Urinary bladder (tissue), 4 donors: ENCODE measurements around the gene NR1D2. TPM values are rescaled to one million over a fixed set of nuclear protein-coding genes. Genes with fewer than 3 reads are reported as not detected.
A peak's percentile ranks its signal among the peaks of the same experiment; 100 is the strongest.
"Not testable (repeated sequence)": the region's sequence is repeated elsewhere in the genome, so short reads cannot be mapped to it uniquely, and the experiment has no call there.

Source experiments
- DNase-seq: peaks from one replicate; pipeline ENCODE4 v3.0.0-alpha.2; 2015; ENCODE audit errors: extremely low spot score
- H3K27ac ChIP-seq: one replicate; pipeline ENCODE4 v1.5.1; 2013; ENCODE audit warnings: low read depth, mild to moderate bottlenecking, moderate library complexity
- H3K36me3 ChIP-seq: one replicate; pipeline ENCODE4 v1.6.1; 2013; ENCODE audit warnings: mild to moderate bottlenecking, moderate library complexity; ENCODE audit not compliant: insufficient read depth
- H3K4me1 ChIP-seq: one replicate; pipeline ENCODE4 v1.6.1; 2013; ENCODE audit warnings: mild to moderate bottlenecking, moderate library complexity; ENCODE audit not compliant: insufficient read depth
- H3K4me3 ChIP-seq: one replicate; pipeline ENCODE4 v1.5.1; 2013; ENCODE audit warnings: low read depth, low read length
- WGBS: extraction: QIAGEN DNeasy Blood & Tissue Kit; methylation state at CpG from one replicate; pipeline ENCODE4 v1.1.7; 2013; 5-methylcytosine and 5-hydroxymethylcytosine counted together
- polyA plus RNA-seq: library from polyadenylated mRNA; stranded (reverse); fragments of 200-250 nt; gene quantifications from one replicate; pipeline ENCODE4 v1.2.3, GENCODE V29; 2013
- total RNA-seq: library from RNA; depleted of rRNA; stranded (reverse); fragments of >200 nt; gene quantifications from one replicate; pipeline ENCODE4 v1.2.3, GENCODE V29; 2014
- donor health status: healthy with polysubstance abuse.
- donor health status: healthy.

NR1D2 gene
- 64.0 TPM for total RNA-seq
- 16.6 TPM for polyA plus RNA-seq

GRCh38 chr3:23944861-23945662 lies at the start of gene NR1D2:
Gene NR1D2 (plus strand): TSS chr3:23945286. CDS start chr3:23945579, 293 bp downstream.
- H3K4me3 ChIP-seq = peak within 1 kb of the TSS; percentile 98
- H3K36me3 ChIP-seq = no peaks in the 10 kb centered on the region
- peaks cover 2% of the 10 kb centered on the region for H3K4me1 ChIP-seq
- under 1% methylated on average over 88 of the region's 88 CpGs for WGBS
- DNase-seq = no peak
- peak within 1 kb of the TSS; percentile 98 for H3K27ac ChIP-seq

GRCh38 chr3:23900744-23901143 lies 44.3 kb upstream of the NR1D2 start:
- 84% methylated on average over 6 of the region's 6 CpGs for WGBS
- DNase-seq = no peak
- no peaks in the 10 kb centered on the region for H3K4me1 ChIP-seq
- no peak overlapping the region for H3K4me3 ChIP-seq
- H3K27ac ChIP-seq = no peak overlapping the region
- H3K36me3 ChIP-seq = peaks cover 2% of the 10 kb centered on the region

GRCh38 chr3:23904545-23904944 lies 40.5 kb upstream of the NR1D2 start:
- no peak for DNase-seq
- H3K4me1 ChIP-seq = no peaks in the 10 kb centered on the region
- H3K36me3 ChIP-seq = peaks cover 2% of the 10 kb centered on the region
- no peak overlapping the region for H3K4me3 ChIP-seq
- no peak overlapping the region for H3K27ac ChIP-seq

- no peak for DNase-seq
- WGBS = 90% methylated on average over 7 of the region's 7 CpGs
- Histone ChIP-seq H3K4me3 (no peak overlapping the region), H3K4me1 (no peaks in the 10 kb centered on the region), H3K27ac (no peak overlapping the region), H3K36me3 (peaks cover 5% of the 10 kb centered on the region)
These were observed 35.7 kb upstream of the NR1D2 start for GRCh38 chr3:23909341-23909740.

GRCh38 chr3:23911397-23911796 lies 33.7 kb upstream of the NR1D2 start:
- Histone ChIP-seq H3K36me3 (peaks cover 5% of the 10 kb centered on the region), H3K4me1 (no peaks in the 10 kb centered on the region), H3K4me3 (no peak overlapping the region), H3K27ac (no peak overlapping the region)
- no peak for DNase-seq
- WGBS = 96% methylated on average over 2 of the region's 2 CpGs

- DNase-seq, H3K36me3 ChIP-seq: not testable (repeated sequence)
- 88% methylated on average over 3 of the region's 3 CpGs for WGBS
These were observed 32.8 kb upstream of the NR1D2 start for GRCh38 chr3:23912335-23912734.

GRCh38 chr3:23913182-23913581 lies 31.9 kb upstream of the NR1D2 start:
- H3K4me1 ChIP-seq = no peaks in the 10 kb centered on the region
- no peak overlapping the region for H3K27ac ChIP-seq
- peaks cover 5% of the 10 kb centered on the region for H3K36me3 ChIP-seq
- H3K4me3 ChIP-seq = no peak overlapping the region
- 88% methylated on average over 1 of the region's 1 CpG for WGBS
- no peak for DNase-seq

More at GRCh38 chr3:23912335-23912734, 32.8 kb upstream of the NR1D2 start:
- H3K27ac ChIP-seq, H3K4me1 ChIP-seq, H3K4me3 ChIP-seq: not testable (repeated sequence)

- 83% methylated on average over 3 of the region's 3 CpGs for WGBS
- H3K4me1 ChIP-seq = no peaks in the 10 kb centered on the region
- DNase-seq = no peak
- H3K4me3 ChIP-seq = no peak overlapping the region
- no peak overlapping the region for H3K27ac ChIP-seq
- H3K36me3 ChIP-seq = peaks cover 5% of the 10 kb centered on the region
These were observed 31.0 kb upstream of the NR1D2 start for GRCh38 chr3:23913873-23914743.

- Histone ChIP-seq H3K4me1 (no peaks in the 10 kb centered on the region), H3K4me3 (no peak overlapping the region), H3K27ac (no peak overlapping the region), H3K36me3 (peaks cover 1% of the 10 kb centered on the region)
- DNase-seq = no peak
- WGBS = 65% methylated on average over 7 of the region's 7 CpGs
These were observed 29.5 kb upstream of the NR1D2 start for GRCh38 chr3:23915537-23916108.

- 2% methylated on average over 48 of the region's 48 CpGs for WGBS
- no peak for DNase-seq
These were observed 28.8 kb upstream of the NR1D2 start for GRCh38 chr3:23916152-23916885.

GRCh38 chr3:23916886-23917678 lies 28.0 kb upstream of the NR1D2 start, which contains the start of the genes NKIRAS1 and RPL15:
Gene NKIRAS1 (minus strand): TSS chr3:23916990. CDS start chr3:23910904, 6,086 bp downstream.
Gene RPL15 (plus strand): TSS chr3:23917132. CDS start chr3:23917860, 728 bp downstream.
- no peaks in the 10 kb centered on the region for H3K4me1 ChIP-seq
- H3K36me3 ChIP-seq = no peaks in the 10 kb centered on the region
- peak; percentile 94 for DNase-seq
- H3K27ac ChIP-seq = peak within 1 kb of the TSS; percentile 88
- peak within 1 kb of the TSS; percentile 79 for H3K4me3 ChIP-seq
- under 1% methylated on average over 64 of the region's 64 CpGs for WGBS

More at GRCh38 chr3:23916152-23916885, 28.8 kb upstream of the NR1D2 start:
- Histone ChIP-seq H3K36me3 (no peaks in the 10 kb centered on the region), H3K4me1 (no peaks in the 10 kb centered on the region), H3K4me3 (peak overlapping the region; percentile 79), H3K27ac (peak overlapping the region; percentile 78)

- not testable (repeated sequence) for DNase-seq, H3K36me3 ChIP-seq, H3K4me1 ChIP-seq
- 1% methylated on average over 20 of the region's 21 CpGs for WGBS
- Histone ChIP-seq H3K27ac (peak overlapping the region; percentile 88), H3K4me3 (peak overlapping the region; percentile 79)
These were observed 27.3 kb upstream of the NR1D2 start for GRCh38 chr3:23917679-23918303.
